CD8-positive, alpha-beta memory T cell (primary cell): Measurements from ENCODE around the gene SDHB. TPM values are rescaled to one million over a fixed set of nuclear protein-coding genes. Genes with fewer than 3 reads are reported as not detected.

Source experiments
- CTCF ChIA-PET: fragments of 350-600 bp; sonication (Branson Sonifier 250); formaldehyde crosslinking; loops from one replicate; lab custom pipeline; 2021; ENCODE audit warnings: antibody characterized with exemption; lab: Charles Lee
- POLR2A ChIA-PET: fragments of 350-600 bp; sonication (Branson Sonifier 250); formaldehyde crosslinking; loops from one replicate; lab custom pipeline; 2021; ENCODE audit warnings: antibody characterized with exemption; lab: Charles Lee
- DNase-seq, 5 donors: peaks; one replicate each; pipeline versions ENCODE4 v3.0.0 to v3.0.0-alpha.2; 2020 to 2022; ENCODE audit warnings: mixed read lengths in 1 of 5
- H3K27ac ChIP-seq: one replicate; pipeline ENCODE4 v1.7.0; 2013; ENCODE audit warnings: low read depth, mild to moderate bottlenecking, low read length, moderate library complexity
- H3K27me3 ChIP-seq: 2 replicates; pipeline ENCODE4 v1.7.0; 2013; ENCODE audit warnings: low read length, mild to moderate bottlenecking; ENCODE audit not compliant: insufficient read depth, poor library complexity, severe bottlenecking
- H3K36me3 ChIP-seq: 2 replicates; pipeline ENCODE4 v1.7.0; 2013; ENCODE audit warnings: mild to moderate bottlenecking, low read length, moderate library complexity; ENCODE audit not compliant: insufficient read depth
- H3K4me1 ChIP-seq: 2 replicates; pipeline ENCODE4 v1.7.0; 2013; ENCODE audit warnings: mild to moderate bottlenecking, low read length, moderate library complexity; ENCODE audit not compliant: insufficient read depth
- H3K4me3 ChIP-seq: 2 replicates; pipeline ENCODE4 v1.7.0; 2013; ENCODE audit warnings: mild to moderate bottlenecking, low read length
- H3K9me3 ChIP-seq: 2 replicates; pipeline ENCODE4 v1.7.0; 2013; ENCODE audit warnings: mild to moderate bottlenecking, low read length
- H3K27ac Mint-ChIP-seq, 8 donors: one replicate each; pipeline ENCODE4 v1.8.0; 2020 to 2021; ENCODE audit warnings: mixed read lengths in 8 of 8, mild to moderate bottlenecking in 6 of 8, inconsistent platforms in 3 of 8, moderate library complexity in 3 of 8
- H3K27me3 Mint-ChIP-seq, 2 donors: one replicate each; pipeline ENCODE4 v1.8.0; 2020 to 2021; ENCODE audit warnings: mixed read lengths in 2 of 2, mild to moderate bottlenecking in 1 of 2, moderate library complexity in 1 of 2
- H3K36me3 Mint-ChIP-seq, 3 donors: one replicate each; pipeline ENCODE4 v1.8.0; 2020 to 2021; ENCODE audit warnings: mixed read lengths in 3 of 3, inconsistent platforms in 1 of 3, mild to moderate bottlenecking in 1 of 3
- H3K4me1 Mint-ChIP-seq, 3 donors: one replicate each; pipeline ENCODE4 v1.8.0; 2020 to 2021; ENCODE audit warnings: mixed read lengths in 3 of 3, inconsistent platforms in 1 of 3, mild to moderate bottlenecking in 1 of 3
- H3K4me3 Mint-ChIP-seq, 7 donors: one replicate each; pipeline ENCODE4 v1.8.0; 2020 to 2021; ENCODE audit warnings: mixed read lengths in 7 of 7, mild to moderate bottlenecking in 6 of 7, moderate library complexity in 4 of 7, inconsistent platforms in 2 of 7
- H3K9me3 Mint-ChIP-seq, 5 donors: one replicate each; pipeline ENCODE4 v1.8.0; 2020 to 2022; ENCODE audit warnings: mixed read lengths in 5 of 5, mild to moderate bottlenecking in 3 of 5, moderate library complexity in 2 of 5, inconsistent platforms in 1 of 5
- polyA plus RNA-seq: library from polyadenylated mRNA; unstranded; fragments of 300-500 nt; fragmentation: Illumina TruSeq; gene quantifications from one replicate; pipeline ENCODE4 v1.2.3, GENCODE V29; 2021
- total RNA-seq, 2 experiments: library from RNA; stranded (reverse); gene quantifications; one replicate each; pipeline ENCODE4 v1.2.3, GENCODE V29; 2021

Gene SDHB
- total and polyA plus RNA-seq, 3 experiments from 2014 or later: 147 to 156 (median 150) TPM

GRCh38 chr1:17007121-17007520 lies 46.7 kb downstream of the SDHB start:
- Histone ChIP-seq H3K27ac (no peak overlapping the region), H3K9me3 (no peaks in the 10 kb centered on the region), H3K4me1 (peaks cover 14% of the 10 kb centered on the region), H3K27me3 (no peaks in the 10 kb centered on the region), H3K36me3 (peaks cover 15% of the 10 kb centered on the region), H3K4me3 (no peak overlapping the region)
- no peak overlapping the region for H3K27ac Mint-ChIP-seq
- peaks cover 0 to 44% (median 5%) of the 10 kb centered on the region in 3 donors for H3K36me3 Mint-ChIP-seq
- ChIA-PET CTCF (interaction anchor here (1.4 kb wide), 1 partner anchor 55 kb away, joined by 3 read pairs; no protein-coding TSS in a partner anchor), POLR2A (no interaction called here)
- no peaks in the 10 kb centered on the region for H3K27me3 Mint-ChIP-seq
- no peaks in the 10 kb centered on the region for H3K9me3 Mint-ChIP-seq
- H3K4me1 Mint-ChIP-seq: peaks cover 14 to 23% (median 18%) of the 10 kb centered on the region in 3 donors
- DNase-seq: no peak
- H3K4me3 Mint-ChIP-seq: no peak overlapping the region

- POLR2A ChIA-PET: no interaction called here
- no peak overlapping the region for H3K4me3 ChIP-seq
- CTCF ChIA-PET: no interaction called here
These were observed 48.5 kb downstream of the SDHB start for GRCh38 chr1:17005365-17005740.

GRCh38 chr1:17004466-17005364 lies 49.1 kb downstream of the SDHB start:
- Mint-ChIP-seq H3K4me3 (no peak overlapping the region), H3K27me3 (no peaks in the 10 kb centered on the region), H3K27ac (peak overlapping the region in 1 of 8 donors; percentile 54), H3K36me3 (peaks cover 0 to 54% (median 6%) of the 10 kb centered on the region in 3 donors), H3K9me3 (no peaks in the 10 kb centered on the region), H3K4me1 (peaks cover 0 to 5% (median 3%) of the 10 kb centered on the region in 3 donors)
- Histone ChIP-seq H3K4me3 (no peak overlapping the region), H3K36me3 (peaks cover 16% of the 10 kb centered on the region), H3K4me1 (no peaks in the 10 kb centered on the region), H3K27ac (no peak overlapping the region), H3K9me3 (no peaks in the 10 kb centered on the region), H3K27me3 (no peaks in the 10 kb centered on the region)
- DNase-seq: no peak
- CTCF ChIA-PET: interaction anchor here (1.3 kb wide), 1 partner anchor 44 kb away, joined by 3 read pairs; no protein-coding TSS in a partner anchor
- POLR2A ChIA-PET: no interaction called here

More at GRCh38 chr1:17005365-17005740, 48.5 kb downstream of the SDHB start:
- peaks cover 3 to 10% (median 8%) of the 10 kb centered on the region in 3 donors for H3K4me1 Mint-ChIP-seq
- H3K27me3 ChIP-seq: no peaks in the 10 kb centered on the region
- no peaks in the 10 kb centered on the region for H3K9me3 ChIP-seq
- peaks cover 3% of the 10 kb centered on the region for H3K4me1 ChIP-seq
- H3K36me3 Mint-ChIP-seq: peaks cover 0 to 53% (median 5%) of the 10 kb centered on the region in 3 donors
- H3K27ac ChIP-seq: no peak overlapping the region
- no peaks in the 10 kb centered on the region for H3K9me3 Mint-ChIP-seq
- no peak for DNase-seq
- no peaks in the 10 kb centered on the region for H3K27me3 Mint-ChIP-seq
- no peak overlapping the region for H3K4me3 Mint-ChIP-seq
- no peak overlapping the region for H3K27ac Mint-ChIP-seq
- peaks cover 16% of the 10 kb centered on the region for H3K36me3 ChIP-seq

GRCh38 chr1:17002524-17002902 lies 51.3 kb downstream of the SDHB start:
- H3K36me3 ChIP-seq: peaks cover 22% of the 10 kb centered on the region
- POLR2A ChIA-PET: interaction anchor here (0.6 kb wide), 1 partner anchor 10 kb away, joined by 3 read pairs; no protein-coding TSS in a partner anchor
- H3K4me3 ChIP-seq: no peak overlapping the region
- Mint-ChIP-seq H3K9me3 (no peaks in the 10 kb centered on the region), H3K36me3 (peaks cover 5 to 73% (median 12%) of the 10 kb centered on the region in 3 donors), H3K27me3 (no peaks in the 10 kb centered on the region), H3K4me3 (no peak overlapping the region), H3K4me1 (no peaks in the 10 kb centered on the region), H3K27ac (no peak overlapping the region)
- H3K27ac ChIP-seq: no peak overlapping the region
- CTCF ChIA-PET: no interaction called here
- no peak for DNase-seq
- no peaks in the 10 kb centered on the region for H3K9me3 ChIP-seq
- H3K4me1 ChIP-seq: no peaks in the 10 kb centered on the region
- H3K27me3 ChIP-seq: no peaks in the 10 kb centered on the region

- ChIA-PET CTCF (interaction anchor here (0.8 kb wide), 1 partner anchor 41 kb away, joined by 3 read pairs; no protein-coding TSS in a partner anchor), POLR2A (interaction anchor here (0.6 kb wide), 1 partner anchor 10 kb away, joined by 3 read pairs; no protein-coding TSS in a partner anchor)
- H3K27ac Mint-ChIP-seq: peak overlapping the region in 1 of 8 donors; percentile 38
- no peak for DNase-seq
- no peaks in the 10 kb centered on the region for H3K27me3 Mint-ChIP-seq
- Histone ChIP-seq H3K9me3 (no peaks in the 10 kb centered on the region), H3K27ac (no peak overlapping the region), H3K4me3 (no peak overlapping the region), H3K36me3 (peaks cover 22% of the 10 kb centered on the region), H3K4me1 (no peaks in the 10 kb centered on the region), H3K27me3 (no peaks in the 10 kb centered on the region)
- H3K4me3 Mint-ChIP-seq: no peak overlapping the region
- peaks cover 5 to 78% (median 12%) of the 10 kb centered on the region in 3 donors for H3K36me3 Mint-ChIP-seq
- no peaks in the 10 kb centered on the region for H3K4me1 Mint-ChIP-seq
- H3K9me3 Mint-ChIP-seq: no peaks in the 10 kb centered on the region
These were observed 51.9 kb downstream of the SDHB start for GRCh38 chr1:17001760-17002523.

GRCh38 chr1:16999863-17000262 lies 54.0 kb downstream of the SDHB start:
- no peak overlapping the region for H3K4me3 Mint-ChIP-seq
- no peaks in the 10 kb centered on the region for H3K4me1 Mint-ChIP-seq
- peaks cover 22% of the 10 kb centered on the region for H3K36me3 ChIP-seq
- H3K4me3 ChIP-seq: no peak overlapping the region
- no peak for DNase-seq
- no peaks in the 10 kb centered on the region for H3K9me3 Mint-ChIP-seq
- no peaks in the 10 kb centered on the region for H3K9me3 ChIP-seq
- POLR2A ChIA-PET: no interaction called here
- H3K27ac ChIP-seq: no peak overlapping the region
- peaks cover 5 to 79% (median 12%) of the 10 kb centered on the region in 3 donors for H3K36me3 Mint-ChIP-seq
- no peaks in the 10 kb centered on the region for H3K27me3 ChIP-seq
- CTCF ChIA-PET: no interaction called here
- no peaks in the 10 kb centered on the region for H3K27me3 Mint-ChIP-seq
- H3K27ac Mint-ChIP-seq: no peak overlapping the region
- no peaks in the 10 kb centered on the region for H3K4me1 ChIP-seq

- H3K9me3 Mint-ChIP-seq: no peaks in the 10 kb centered on the region
- ChIA-PET POLR2A (no interaction called here), CTCF (no interaction called here)
- Histone ChIP-seq H3K4me3 (no peak overlapping the region), H3K36me3 (peaks cover 16% of the 10 kb centered on the region), H3K27ac (no peak overlapping the region), H3K9me3 (no peaks in the 10 kb centered on the region), H3K4me1 (no peaks in the 10 kb centered on the region), H3K27me3 (no peaks in the 10 kb centered on the region)
- DNase-seq: no peak
- H3K4me1 Mint-ChIP-seq: no peaks in the 10 kb centered on the region
- no peak overlapping the region for H3K4me3 Mint-ChIP-seq
- peaks cover 5 to 70% (median 7%) of the 10 kb centered on the region in 3 donors for H3K36me3 Mint-ChIP-seq
- no peaks in the 10 kb centered on the region for H3K27me3 Mint-ChIP-seq
- H3K27ac Mint-ChIP-seq: no peak overlapping the region
These were observed 55.2 kb downstream of the SDHB start for GRCh38 chr1:16998589-16998988.
